Fibroblast of mammary gland (primary cell): ENCODE results near the gene OR5AU1.

Experiments used
- DNase-seq: peaks from one replicate; pipeline ENCODE4 v3.0.0-alpha.2; 2010; ENCODE audit warnings: low read depth
- H3K4me3 ChIP-seq: 2 replicates; pipeline ENCODE4 v1.5.1; 2011; ENCODE audit warnings: low read depth, mild to moderate bottlenecking, low read length, moderate library complexity; ENCODE audit not compliant: control insufficient read depth
- TF ChIP-seq, protein P1 (sequence below): conservative IDR thresholded peaks from 2 replicates; pipeline ENCODE4 v1.5.1; 2011; ENCODE audit warnings: low read depth, low read length, inconsistent platforms; ENCODE audit not compliant: control insufficient read depth, insufficient read depth

OR5AU1 gene

DNA sequence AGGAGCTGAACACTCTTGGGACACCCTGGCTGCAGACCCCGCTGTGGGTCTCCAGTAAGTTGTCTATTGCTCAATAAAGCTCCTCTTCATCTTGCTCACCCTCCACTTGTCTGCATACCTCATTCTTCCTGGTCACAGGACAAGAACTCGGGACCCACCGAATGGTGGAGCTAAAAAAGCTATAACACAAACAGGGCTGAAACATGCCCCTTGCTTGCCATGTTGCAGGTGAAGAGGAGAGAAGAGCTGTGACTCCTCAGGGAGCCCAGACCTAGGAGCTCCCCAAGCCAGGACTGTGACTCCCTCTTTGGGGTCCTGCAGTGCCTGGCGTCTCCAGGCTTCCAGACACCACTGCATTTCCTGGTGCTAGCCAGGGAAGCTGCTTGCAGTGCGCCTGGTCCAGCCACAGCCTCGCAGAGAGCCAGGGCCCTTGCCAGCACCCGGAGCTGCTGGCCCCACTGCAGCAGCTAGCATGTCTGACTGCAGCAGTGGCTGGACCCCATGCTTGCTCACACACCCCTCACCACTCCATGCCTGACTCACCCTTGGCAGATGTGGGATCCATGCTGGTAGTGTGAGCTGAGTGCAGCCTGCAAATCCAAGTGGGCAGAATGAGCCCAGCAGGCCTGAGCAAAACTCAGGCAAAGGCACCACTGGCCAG, 37.1 kb upstream of the OR5AU1 start:
- no peak overlapping the region for H3K4me3 ChIP-seq
- TF ChIP-seq, protein P1, sequence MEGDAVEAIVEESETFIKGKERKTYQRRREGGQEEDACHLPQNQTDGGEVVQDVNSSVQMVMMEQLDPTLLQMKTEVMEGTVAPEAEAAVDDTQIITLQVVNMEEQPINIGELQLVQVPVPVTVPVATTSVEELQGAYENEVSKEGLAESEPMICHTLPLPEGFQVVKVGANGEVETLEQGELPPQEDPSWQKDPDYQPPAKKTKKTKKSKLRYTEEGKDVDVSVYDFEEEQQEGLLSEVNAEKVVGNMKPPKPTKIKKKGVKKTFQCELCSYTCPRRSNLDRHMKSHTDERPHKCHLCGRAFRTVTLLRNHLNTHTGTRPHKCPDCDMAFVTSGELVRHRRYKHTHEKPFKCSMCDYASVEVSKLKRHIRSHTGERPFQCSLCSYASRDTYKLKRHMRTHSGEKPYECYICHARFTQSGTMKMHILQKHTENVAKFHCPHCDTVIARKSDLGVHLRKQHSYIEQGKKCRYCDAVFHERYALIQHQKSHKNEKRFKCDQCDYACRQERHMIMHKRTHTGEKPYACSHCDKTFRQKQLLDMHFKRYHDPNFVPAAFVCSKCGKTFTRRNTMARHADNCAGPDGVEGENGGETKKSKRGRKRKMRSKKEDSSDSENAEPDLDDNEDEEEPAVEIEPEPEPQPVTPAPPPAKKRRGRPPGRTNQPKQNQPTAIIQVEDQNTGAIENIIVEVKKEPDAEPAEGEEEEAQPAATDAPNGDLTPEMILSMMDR, result no peak
- no peak for DNase-seq

DNA sequence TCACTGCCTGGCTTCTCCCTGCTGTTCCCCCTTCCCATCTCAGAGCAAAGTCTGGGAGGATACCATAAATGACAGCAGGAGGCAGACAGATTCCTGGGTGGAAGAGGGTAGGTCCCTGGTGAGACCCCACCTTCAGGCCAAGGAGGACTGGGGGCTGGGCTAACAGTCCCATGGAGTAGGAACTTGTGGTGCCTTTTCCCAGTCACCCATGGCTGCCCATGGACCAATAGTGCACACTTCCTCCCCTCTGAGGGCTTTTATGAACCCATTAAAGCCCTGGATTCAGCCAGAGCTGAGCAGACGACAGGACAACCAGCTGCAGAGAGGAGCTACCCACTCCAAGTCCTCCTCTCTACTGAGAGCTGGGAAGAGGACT, 36.6 kb upstream of the OR5AU1 start:
- TF ChIP-seq, protein P1, result no peak
- no peak overlapping the region for H3K4me3 ChIP-seq
- no peak for DNase-seq

DNA sequence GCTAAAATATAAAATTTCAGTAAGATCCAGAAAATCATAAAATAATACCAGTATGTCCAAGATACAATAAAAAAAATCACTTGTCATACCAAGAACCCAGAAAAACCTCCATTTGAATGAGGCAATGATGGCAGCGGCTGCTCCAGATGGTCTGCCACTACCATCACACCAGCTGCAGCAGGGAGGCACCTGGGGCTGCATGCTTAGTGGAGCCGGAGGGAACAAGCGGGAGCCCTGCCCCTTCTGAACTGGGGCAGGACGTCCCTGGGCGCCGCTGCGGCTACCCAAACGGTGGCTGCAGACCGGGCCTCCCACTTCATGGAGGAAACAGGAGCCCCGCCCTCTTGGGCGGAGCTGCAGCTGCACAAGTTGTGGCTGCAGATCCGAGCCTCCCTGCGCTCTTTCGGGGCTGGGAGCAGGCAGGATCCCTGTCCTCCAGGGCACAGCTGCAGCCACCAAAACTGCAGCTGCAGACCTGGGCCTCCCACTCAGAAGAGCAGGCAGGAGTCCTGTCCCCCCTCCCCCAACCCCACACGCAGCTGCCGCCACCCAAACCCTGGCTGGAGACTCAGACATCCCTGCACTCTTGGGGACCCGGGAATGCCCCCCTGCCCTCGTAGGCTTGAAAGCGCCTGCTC, 36.1 kb upstream of the OR5AU1 start:
- peak; percentile 31 for DNase-seq
- peak overlapping the region; percentile 17 for H3K4me3 ChIP-seq
- TF ChIP-seq, protein P1, result no peak

DNA sequence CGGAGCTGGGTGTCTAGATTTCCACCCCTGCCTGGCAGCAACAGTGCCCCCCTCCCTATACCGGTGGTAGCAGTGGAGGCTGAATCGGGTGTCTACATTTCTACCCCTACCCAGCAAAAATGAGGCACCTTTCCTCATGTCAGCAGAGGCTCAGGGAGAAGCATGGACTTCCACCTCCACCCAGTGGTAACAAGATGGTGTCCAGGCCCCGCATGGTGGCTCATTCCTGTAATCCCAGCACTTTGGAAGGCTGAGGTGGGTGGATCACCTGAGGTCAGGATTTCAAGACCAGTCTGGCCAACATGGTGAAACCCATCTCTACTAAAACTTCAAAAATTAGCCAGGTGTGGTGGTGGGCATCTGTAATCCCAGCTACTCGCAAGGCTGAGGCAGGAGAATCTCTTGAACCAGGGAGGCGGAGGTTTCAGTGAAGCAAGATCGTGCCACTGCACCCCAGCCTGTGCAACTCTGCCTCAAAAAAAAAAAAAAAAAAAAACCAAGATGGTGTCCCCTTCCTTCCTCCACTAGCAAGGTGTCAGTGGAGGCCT, 35.5 kb upstream of the OR5AU1 start:
- DNase-seq, result no peak
- H3K4me3 ChIP-seq, result no peak overlapping the region
- TF ChIP-seq, protein P1, result no peak

DNA sequence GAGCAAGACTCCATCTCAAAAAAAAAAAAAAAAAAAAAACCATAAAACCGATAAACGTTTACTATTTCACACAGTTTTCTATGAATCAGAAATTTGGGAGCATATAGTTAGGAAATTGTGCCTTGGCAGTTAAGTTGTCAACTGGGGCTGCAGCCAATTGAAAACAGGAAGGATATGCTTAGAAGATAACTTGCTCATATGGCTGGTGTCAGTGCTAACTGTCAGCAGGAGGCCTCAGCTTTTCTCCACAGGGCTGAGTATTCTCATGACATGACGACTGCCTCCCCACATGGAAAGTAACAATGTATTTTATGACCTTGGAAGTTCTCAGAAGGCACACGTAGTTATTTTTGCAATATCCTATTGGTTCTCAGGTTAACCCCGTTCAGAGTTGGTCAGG, 29.6 kb upstream of the OR5AU1 start:
- no peak for DNase-seq
- TF ChIP-seq, protein P1, result no peak
- H3K4me3 ChIP-seq, result no peak overlapping the region

DNA sequence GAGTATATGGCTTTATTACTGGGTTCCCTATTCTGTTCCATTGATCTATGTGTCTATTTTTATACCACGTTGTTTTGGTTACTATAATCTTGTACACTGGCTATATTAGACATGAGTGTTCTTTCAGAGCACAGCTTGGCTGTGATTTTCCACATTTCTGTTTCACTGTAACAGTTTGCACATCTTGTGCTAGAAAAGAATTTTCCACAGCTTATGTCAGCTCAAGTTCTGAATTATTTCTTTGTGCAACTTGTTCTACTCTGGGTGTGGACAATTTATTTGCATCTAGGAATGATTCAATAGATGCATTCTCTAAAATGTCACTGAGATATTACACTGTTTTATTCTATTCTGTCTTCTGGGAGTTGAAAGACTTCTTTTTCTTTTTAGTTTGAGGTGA, 28.4 kb upstream of the OR5AU1 start:
- TF ChIP-seq, protein P1, result no peak
- no peak for DNase-seq
- H3K4me3 ChIP-seq, result no peak overlapping the region
